GM19193 (cell line): ENCODE results near the gene RNASEH2B.

Experiments used
- POLR2A ChIP-seq: IDR thresholded peaks from 4 replicates; pipeline ENCODE4 v1.6.1; 2011; ENCODE audit not compliant: insufficient read depth, insufficient read length; ENCODE audit errors: extremely low read depth

Gene RNASEH2B

GRCh38 chr13:50942630-50943311 is 33.2 kb downstream of the RNASEH2B start:
- no peak for TF ChIP-seq POLR2A

- TF ChIP-seq POLR2A = no peak
Measured at GRCh38 chr13:50945669-50946068, 36.1 kb downstream of the RNASEH2B start.

GRCh38 chr13:50948601-50949000 is 39.0 kb downstream of the RNASEH2B start:
- no peak for TF ChIP-seq POLR2A

GRCh38 chr13:50950849-50951248 is 41.3 kb downstream of the RNASEH2B start:
- no peak for TF ChIP-seq POLR2A

GRCh38 chr13:50951366-50951765 is 41.8 kb downstream of the RNASEH2B start:
- no peak for TF ChIP-seq POLR2A

- TF ChIP-seq POLR2A = no peak
Measured at GRCh38 chr13:50955241-50955640, 45.6 kb downstream of the RNASEH2B start.

- no peak for TF ChIP-seq POLR2A
Measured at GRCh38 chr13:50955798-50956197, 46.2 kb downstream of the RNASEH2B start.

GRCh38 chr13:50957620-50958019 is 48.0 kb downstream of the RNASEH2B start:
- TF ChIP-seq POLR2A = no peak

GRCh38 chr13:50969691-50970090 is 60.1 kb downstream of the RNASEH2B start:
- TF ChIP-seq POLR2A = no peak

- no peak for TF ChIP-seq POLR2A
Measured at GRCh38 chr13:50970956-50971355, 61.4 kb downstream of the RNASEH2B start.

GRCh38 chr13:50974268-50974667 is 64.7 kb downstream of the RNASEH2B start:
- no peak for TF ChIP-seq POLR2A

GRCh38 chr13:50979187-50979586 is 69.6 kb downstream of the RNASEH2B start:
- TF ChIP-seq POLR2A = no peak

- TF ChIP-seq POLR2A = no peak
Measured at GRCh38 chr13:50981686-50982085, 72.1 kb downstream of the RNASEH2B start.

- no peak for TF ChIP-seq POLR2A
Measured at GRCh38 chr13:50989476-50989875, 79.9 kb downstream of the RNASEH2B start.

- no peak for TF ChIP-seq POLR2A
Measured at GRCh38 chr13:50990065-50990817, 80.7 kb downstream of the RNASEH2B start.
